Left colon (tissue), 2 donors: ENCODE data around the gene PTPN2. TPM values are rescaled to one million over a fixed set of nuclear protein-coding genes. Genes with fewer than 3 reads are reported as not detected.

Experiments
- ATAC-seq: fragments of 200-7000 bp; cut with Tn5 transposase; one replicate; pipeline ENCODE4 v1.9.1; 2020; ENCODE audit warnings: mild to moderate bottlenecking, moderate library complexity
- DNase-seq, 2 donors: peaks; one replicate each; pipeline ENCODE4 v3.0.0-alpha.2; 2020
- intact Hi-C, 2 donors: fragments of 100-400 bp; cut with DNase I in 1 of 2; cut with micrococcal nuclease in 1 of 2; formaldehyde crosslinking; loops; one replicate each; pipeline versions ENCODE4 v1.11.2 to v1.14.0; 2022; cut with DNase I, micrococcal nuclease
- long read RNA-seq: library from polyadenylated mRNA; unstranded; transcript quantifications from one replicate; pipeline ENCODE4 v2.0.0, GENCODE V29; 2021
- total RNA-seq, 2 donors: library from RNA; stranded (reverse); fragmentation: NEBNext Ultra II Directional; extraction: Animal tissue kit (Norgen Biotek cat#: 25700); gene quantifications; one replicate each; pipeline ENCODE4 v1.2.1, GENCODE V29; 2021
- donor health status: DM: no; HTN: no; CAD: no.
- donor health status: DM: yes; HTN: yes; CAD: no.

Gene PTPN2
- 10 to 100 TPM; 34.0 to 35.4 TPM for total RNA-seq
- long read RNA-seq, transcript PTPN2-201 (9 exons, 3,467 nt): minor isoform, 13 of 56 reads
- long read RNA-seq, transcript PTPN2-202 (10 exons, 1,706 nt): major isoform, 32 of 56 reads
- long read RNA-seq, partial matches to known transcripts: 4 of 56 reads
- long read RNA-seq, other reads (novel, unspliced or antisense): 7 of 56 reads

- peak; percentile 94 to 96 for DNase-seq
- peak; percentile 92 for ATAC-seq
- intact Hi-C loops: loop anchor here in 1 of 2 donors (10.0 kb wide), 1 partner anchor 49 kb away; no protein-coding TSS in a partner anchor
These were observed at the start of gene PTPN2 for GRCh38 chr18:12883684-12884405. TSS of gene PTPN2 (minus strand) at chr18:12884237. CDS start at chr18:12884141, 96 bp downstream.

GRCh38 chr18:12933327-12933726 is 49.3 kb upstream of the PTPN2 start:
- intact Hi-C loops: loop anchor here in 1 of 2 donors (5.0 kb wide), 1 partner anchor 206 kb away; no protein-coding TSS in a partner anchor
- no peak for DNase-seq
- ATAC-seq: no peak

DNA sequence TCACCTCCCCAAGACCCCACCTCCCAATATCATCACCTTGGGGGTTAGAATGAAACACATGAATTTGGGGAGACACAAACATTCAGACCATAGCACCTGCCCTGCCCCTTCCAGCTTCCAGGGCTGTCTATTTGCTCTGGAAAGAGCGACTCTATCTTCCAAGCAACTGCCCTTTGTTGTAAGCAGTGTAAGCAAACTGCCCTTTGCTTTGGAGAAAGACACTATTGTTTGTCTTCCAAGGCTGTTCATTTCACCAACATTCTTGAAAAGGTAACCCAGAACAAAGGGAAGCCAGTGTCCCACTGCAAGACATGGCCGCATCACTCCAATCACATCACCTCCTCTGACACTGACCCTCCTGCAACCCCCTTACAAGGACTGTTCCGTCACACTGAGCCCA is 46.9 kb upstream of the PTPN2 start:
- intact Hi-C loops: loop anchor here in 1 of 2 donors (5.0 kb wide), 1 partner anchor 204 kb away; no protein-coding TSS in a partner anchor
- DNase-seq (no peak), ATAC-seq (no peak)

GRCh38 chr18:12930376-12930775 is 46.3 kb upstream of the PTPN2 start:
- intact Hi-C loops: loop anchor here in 1 of 2 donors (5.0 kb wide), 1 partner anchor 203 kb away; no protein-coding TSS in a partner anchor
- DNase-seq (no peak), ATAC-seq (no peak)

- DNase-seq (no peak), ATAC-seq (peak; percentile 95)
- intact Hi-C loops: loop anchor here (5.0 to 10.0 kb wide), 2 partner anchors 195 to 202 kb away; no protein-coding TSS in a partner anchor
These were observed 45.5 kb upstream of the PTPN2 start for GRCh38 chr18:12929477-12930083.

- intact Hi-C loops: loop anchor here in 1 of 2 donors (10.0 kb wide), 1 partner anchor 194 kb away; no protein-coding TSS in a partner anchor
- no peak for ATAC-seq
- DNase-seq: no peak
These were observed 44.6 kb upstream of the PTPN2 start for GRCh38 chr18:12928641-12929040.

DNA sequence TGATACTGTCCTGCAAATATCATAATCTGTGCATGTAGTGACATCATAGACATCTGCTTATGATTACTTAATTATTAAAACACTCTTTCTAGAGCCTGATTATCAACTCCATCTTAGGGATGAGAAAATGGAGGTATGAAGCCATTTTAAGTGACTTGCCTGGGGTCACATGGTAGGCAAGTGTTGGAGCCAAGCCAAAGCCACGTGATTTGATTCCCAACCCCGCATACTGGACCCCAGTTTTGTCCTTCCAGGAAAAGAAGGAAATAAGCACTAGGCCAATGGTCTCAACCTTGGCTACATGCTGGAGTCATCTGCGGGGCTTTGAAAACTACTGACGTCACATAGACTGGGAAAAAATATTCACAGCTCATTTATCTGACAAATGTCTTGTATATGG is 44.2 kb upstream of the PTPN2 start:
- DNase-seq: no peak
- ATAC-seq: no peak
- intact Hi-C loops: loop anchor here in 1 of 2 donors (10.0 kb wide), 1 partner anchor 193 kb away; no protein-coding TSS in a partner anchor

DNA sequence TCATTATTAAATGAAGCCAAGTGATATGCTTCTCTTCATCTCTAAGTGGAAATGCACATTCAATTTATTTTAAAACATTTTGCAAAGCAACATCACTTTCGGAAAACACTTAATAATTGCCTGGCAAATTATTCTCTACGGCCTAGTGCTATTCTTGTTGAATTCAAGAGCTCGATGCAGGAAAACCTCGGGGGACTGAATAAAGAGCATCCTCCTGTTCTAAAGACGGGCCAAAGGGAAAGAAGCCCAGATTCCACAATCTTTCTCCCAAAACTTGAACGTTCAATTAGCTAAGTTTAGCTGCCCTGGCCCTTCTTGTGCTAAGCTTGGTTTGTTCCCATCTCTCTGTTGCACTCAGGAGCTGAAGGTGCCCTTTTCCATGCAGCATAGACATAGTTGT is 40.6 kb upstream of the PTPN2 start:
- ATAC-seq: no peak
- no peak for DNase-seq
- intact Hi-C loops: loop anchor here in 1 of 2 donors (10.0 kb wide), 1 partner anchor 190 kb away; no protein-coding TSS in a partner anchor

DNA sequence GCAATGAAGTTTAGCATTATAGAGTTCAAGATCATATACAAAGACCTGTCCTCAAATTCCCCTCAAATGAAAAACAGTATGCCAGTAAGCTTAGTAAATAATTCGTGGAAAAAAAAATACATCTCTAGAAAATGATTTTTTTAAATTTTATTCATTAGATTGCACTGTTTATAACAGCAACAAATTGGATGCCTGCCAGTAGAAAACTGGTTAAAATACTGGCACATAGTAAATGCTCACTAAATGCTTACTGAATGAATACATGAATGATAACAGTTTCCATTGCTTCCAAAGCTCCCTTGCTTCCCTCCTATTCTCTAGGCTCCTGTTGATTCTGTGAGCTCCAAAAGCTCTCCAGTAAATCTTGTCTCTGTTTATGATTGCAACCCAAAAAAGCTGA is 38.2 kb upstream of the PTPN2 start:
- intact Hi-C loops: loop anchor here in 1 of 2 donors (10.0 kb wide), 1 partner anchor 187 kb away; no protein-coding TSS in a partner anchor
- ATAC-seq (no peak), DNase-seq (no peak)

DNA sequence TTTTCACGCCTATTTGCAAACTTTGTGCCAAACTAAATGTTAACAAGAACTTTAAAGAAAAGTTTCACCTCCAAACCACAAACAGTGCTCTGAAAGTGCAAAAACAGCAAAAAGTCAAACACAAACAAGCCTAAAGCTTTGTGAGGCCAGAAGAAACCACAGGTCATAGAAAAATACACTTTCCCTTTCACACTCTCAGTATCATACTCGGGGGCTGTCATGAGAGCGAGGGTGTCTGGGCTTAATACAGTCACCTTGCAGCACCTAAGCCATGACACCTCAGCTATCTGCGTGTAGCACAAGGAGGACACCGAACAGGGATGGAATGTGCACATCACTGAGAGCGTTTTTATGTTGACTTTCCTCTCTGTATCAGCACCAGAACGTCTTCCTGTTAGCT is 37.1 kb upstream of the PTPN2 start:
- no peak for DNase-seq
- no peak for ATAC-seq
- intact Hi-C loops: loop anchor here in 1 of 2 donors (10.0 kb wide), 1 partner anchor 186 kb away; no protein-coding TSS in a partner anchor

DNA sequence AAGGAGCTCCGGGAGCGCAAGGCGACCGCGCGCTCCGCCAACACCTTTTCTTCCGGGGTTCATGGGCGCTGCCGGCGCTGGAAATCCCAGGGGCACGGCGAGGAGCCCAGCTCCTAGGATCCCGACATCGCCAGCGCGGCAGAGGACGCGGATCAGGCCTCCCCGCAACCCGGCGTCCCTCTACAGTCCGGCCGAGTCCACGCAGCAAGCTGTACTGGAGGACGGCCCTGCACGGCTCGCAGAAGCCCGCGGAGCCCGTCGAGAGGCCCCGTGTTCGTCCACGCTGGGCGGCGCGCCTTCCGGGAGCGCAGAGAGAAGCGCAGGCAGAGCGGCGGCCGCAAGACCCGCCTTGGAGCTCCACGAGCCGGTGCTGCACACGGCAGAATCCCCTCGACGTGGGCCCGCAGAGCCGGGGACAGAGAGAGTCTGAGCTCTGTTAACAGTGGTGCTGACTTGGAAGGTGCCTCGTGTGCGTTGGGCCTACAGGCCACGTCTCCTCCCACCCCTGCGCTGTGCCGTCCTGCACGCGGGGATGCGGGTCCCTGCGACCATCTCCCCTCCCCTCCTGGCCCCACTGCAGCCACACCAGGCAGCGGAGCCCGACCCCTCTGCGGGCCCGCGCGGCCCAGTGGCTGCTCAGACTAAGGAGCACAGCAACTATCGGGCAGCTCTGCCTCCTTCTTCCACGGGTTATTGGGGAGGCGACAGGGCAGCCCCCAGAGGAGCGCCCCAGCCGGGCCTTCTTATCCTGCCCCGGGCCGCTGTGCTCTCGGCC is 28.1 kb upstream of the PTPN2 start:
- ATAC-seq: no peak
- intact Hi-C loops: no loop called here
- DNase-seq: no peak

GRCh38 chr18:12911025-12911928 is 27.2 kb upstream of the PTPN2 start:
- ATAC-seq: peak; percentile 75
- peak in 1 of 2 donors; percentile 40 for DNase-seq
- intact Hi-C loops: no loop called here

- DNase-seq (no peak), ATAC-seq (no peak)
- intact Hi-C loops: no loop called here
These were observed 24.7 kb upstream of the PTPN2 start for GRCh38 chr18:12908706-12909105.

DNA sequence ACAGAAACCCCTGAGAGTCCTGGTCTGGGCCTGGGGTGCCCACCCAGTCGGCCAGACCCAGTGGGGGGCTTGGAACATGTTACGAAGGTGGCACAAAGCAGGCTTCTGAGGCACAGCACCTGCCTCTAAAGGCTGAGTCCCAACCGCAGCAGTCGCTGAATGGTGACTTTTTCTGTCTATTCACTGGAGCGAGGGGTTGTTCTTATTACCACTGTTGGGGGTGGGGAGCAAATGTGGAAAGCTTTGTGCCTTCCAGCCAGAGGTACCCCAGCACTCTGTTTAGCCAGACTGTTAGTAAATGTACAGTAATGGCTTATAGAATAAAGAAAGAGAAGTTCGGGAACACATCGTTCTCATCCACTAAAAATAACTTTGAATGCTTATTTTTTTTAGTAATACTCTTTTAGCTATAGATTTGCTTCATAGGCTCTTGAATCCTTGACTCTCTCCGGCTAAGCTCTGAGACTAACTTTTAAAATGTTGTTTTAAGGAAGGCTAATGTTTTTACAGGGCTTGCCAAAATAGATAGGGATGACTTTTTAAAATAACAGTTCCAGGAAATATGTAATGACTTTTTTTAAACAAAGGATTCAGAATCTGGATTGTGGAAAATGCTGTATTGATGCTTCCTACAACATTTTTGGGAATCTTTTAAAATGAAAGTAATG is 23.4 kb upstream of the PTPN2 start:
- DNase-seq (no peak), ATAC-seq (no peak)
- intact Hi-C loops: no loop called here

- ATAC-seq (no peak), DNase-seq (no peak)
- intact Hi-C loops: no loop called here
These were observed 22.7 kb upstream of the PTPN2 start for GRCh38 chr18:12906773-12907172.

- no peak for ATAC-seq
These were observed 22.1 kb upstream of the PTPN2 start for GRCh38 chr18:12906119-12906518.

GRCh38 chr18:12904012-12904516 is 20.0 kb upstream of the PTPN2 start:
- intact Hi-C loops: no loop called here
- ATAC-seq: no peak
- no peak for DNase-seq

More at GRCh38 chr18:12906119-12906518, 22.1 kb upstream of the PTPN2 start:
- intact Hi-C loops: no loop called here
- DNase-seq: no peak
